MG63 (cell line): ENCODE results near the gene MYL3. TPM values are rescaled to one million over a fixed set of nuclear protein-coding genes. Genes with fewer than 3 reads are reported as not detected.

ENCODE experiments used
- DNase-seq: peaks from one replicate; pipeline ENCODE4 v3.0.0-alpha.2; 2020
- H3K27me3 ChIP-seq: fragments of 250-450 bp; sonication (Bioruptor Pico); 2 replicates; pipeline ENCODE4 v1.5.1; 2020; ENCODE audit warnings: mild to moderate bottlenecking, moderate library complexity
- H3K36me3 ChIP-seq: fragments of 250-450 bp; sonication (Bioruptor Pico); 2 replicates; pipeline ENCODE4 v1.5.1; 2020; ENCODE audit warnings: mild to moderate bottlenecking, moderate library complexity
- H3K4me3 ChIP-seq: fragments of 250-450 bp; sonication (Bioruptor Pico); 2 replicates; pipeline ENCODE4 v1.5.1; 2020; ENCODE audit warnings: mild to moderate bottlenecking, moderate library complexity
- H3K9me3 ChIP-seq: fragments of 250-450 bp; sonication (Bioruptor Pico); 2 replicates; pipeline ENCODE4 v1.5.1; 2020; ENCODE audit warnings: mild to moderate bottlenecking, moderate library complexity
- total RNA-seq: library from RNA; depleted of rRNA; stranded (reverse); fragments of >200 nt; shearing (Covaris generic); gene quantifications from 2 replicates; pipeline ENCODE4 v1.2.3, GENCODE V29; 2014; ENCODE audit warnings: low replicate concordance

Gene MYL3
- total RNA-seq, 1 experiment from 2014 or later: not detected

GRCh38 chr3:46849686-46850467 is 13.4 kb downstream of the MYL3 start:
- H3K9me3 ChIP-seq: no peaks in the 10 kb centered on the region
- no peak for DNase-seq
- H3K36me3 ChIP-seq: no peaks in the 10 kb centered on the region
- no peaks in the 10 kb centered on the region for H3K27me3 ChIP-seq
- H3K4me3 ChIP-seq: no peak overlapping the region

DNA sequence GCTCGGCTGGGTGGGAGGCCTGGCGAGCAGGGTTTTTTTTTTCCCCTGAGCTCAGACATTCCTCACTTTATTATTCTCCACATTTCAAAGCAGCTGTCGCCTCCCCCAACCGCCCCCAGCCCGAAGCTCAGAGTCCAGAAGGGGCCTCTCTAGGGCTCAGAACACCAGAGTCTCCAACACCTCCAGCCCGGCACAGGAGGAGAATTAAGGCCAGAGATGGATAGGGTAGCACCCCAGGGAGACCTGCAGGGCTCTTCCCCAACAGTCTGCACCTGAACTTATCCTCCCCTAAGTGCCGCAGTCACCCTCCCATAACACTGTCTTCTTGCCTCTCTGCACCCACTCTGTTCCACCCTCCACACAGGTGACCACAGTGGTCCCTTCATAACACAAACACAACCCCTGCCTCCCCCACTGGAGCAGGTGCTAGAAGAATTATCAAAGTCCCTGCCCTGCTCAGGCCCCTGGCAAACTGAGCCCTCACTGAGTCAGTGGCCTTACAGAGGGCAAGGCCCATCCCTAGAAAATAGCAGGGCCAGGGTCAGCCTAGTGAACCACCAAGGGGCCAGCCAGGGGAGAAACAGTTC is 14.1 kb downstream of the MYL3 start:
- no peaks in the 10 kb centered on the region for H3K9me3 ChIP-seq
- H3K4me3 ChIP-seq: no peak overlapping the region
- no peaks in the 10 kb centered on the region for H3K36me3 ChIP-seq
- H3K27me3 ChIP-seq: no peaks in the 10 kb centered on the region
- DNase-seq: no peak

- Histone ChIP-seq H3K4me3 (no peak overlapping the region), H3K27me3 (no peaks in the 10 kb centered on the region), H3K9me3 (no peaks in the 10 kb centered on the region), H3K36me3 (no peaks in the 10 kb centered on the region)
- DNase-seq: peak; percentile 50
Observed at GRCh38 chr3:46848271-46849044, 14.8 kb downstream of the MYL3 start.

DNA sequence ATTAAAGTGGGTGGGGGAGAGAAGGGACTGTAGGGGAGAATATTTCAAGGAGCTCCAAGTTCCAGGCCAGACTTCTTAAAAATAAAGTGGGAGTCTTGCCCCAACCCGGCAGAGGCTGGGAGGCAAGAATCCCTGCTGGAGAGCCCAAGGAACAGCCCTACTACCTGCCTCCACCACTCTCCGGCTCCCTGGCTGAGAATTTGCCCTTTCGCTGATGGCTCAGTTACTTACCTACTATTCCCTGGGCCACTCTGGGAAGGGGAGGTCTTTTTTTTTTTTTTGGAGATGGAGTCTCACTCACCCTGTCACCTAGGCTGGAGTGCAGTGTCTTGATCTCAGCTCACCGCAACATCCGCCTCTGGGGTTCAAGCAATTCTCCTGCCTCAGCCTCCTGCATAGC is 15.5 kb downstream of the MYL3 start:
- DNase-seq: no peak
- Histone ChIP-seq H3K9me3 (no peaks in the 10 kb centered on the region), H3K36me3 (no peaks in the 10 kb centered on the region), H3K4me3 (no peak overlapping the region), H3K27me3 (no peaks in the 10 kb centered on the region)

GRCh38 chr3:46846624-46847542 is 16.4 kb downstream of the MYL3 start:
- no peak for DNase-seq

DNA sequence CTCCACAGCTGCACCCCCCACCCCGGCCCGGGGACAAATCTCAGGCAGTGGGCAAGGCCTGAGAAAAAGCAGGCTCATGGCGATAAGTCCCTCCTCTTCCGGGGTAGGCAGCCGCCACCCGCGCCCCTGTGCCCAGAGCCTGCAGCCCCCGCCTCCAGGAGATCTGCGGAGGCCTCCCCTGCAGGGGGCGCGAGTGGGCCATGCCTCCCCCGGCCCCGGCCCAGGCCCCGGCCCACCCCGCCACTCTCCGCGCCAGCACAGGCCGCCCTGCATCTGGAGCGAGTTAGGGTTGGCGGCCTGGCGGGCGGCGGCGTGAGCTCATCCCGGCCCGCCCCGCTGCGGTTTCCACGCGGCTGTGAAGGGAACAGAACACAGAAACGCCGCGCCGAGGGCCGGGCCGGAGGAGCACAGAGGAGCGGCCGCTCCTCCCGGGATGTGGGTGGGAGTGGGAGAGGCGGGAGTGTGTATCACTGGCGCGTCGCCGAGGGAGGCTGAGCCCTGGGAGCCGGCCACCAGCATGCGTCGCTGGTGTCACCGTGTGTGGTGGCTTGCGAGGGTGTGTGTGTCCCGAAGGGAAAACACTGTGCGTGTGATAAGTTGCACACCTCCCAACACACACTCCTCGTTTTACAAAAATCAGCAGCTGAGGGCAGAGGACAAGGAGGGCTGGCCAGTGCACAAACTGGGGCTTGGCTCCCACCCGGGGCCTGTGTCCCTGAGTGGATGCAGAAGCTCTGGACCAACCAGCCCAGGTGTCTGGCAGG is 17.2 kb downstream of the MYL3 start:
- peak; percentile 75 for DNase-seq
- H3K27me3 ChIP-seq: no peaks in the 10 kb centered on the region
- no peaks in the 10 kb centered on the region for H3K9me3 ChIP-seq
- H3K36me3 ChIP-seq: no peaks in the 10 kb centered on the region
- H3K4me3 ChIP-seq: peak overlapping the region; percentile 45

More at GRCh38 chr3:46846624-46847542, 16.4 kb downstream of the MYL3 start:
- Histone ChIP-seq H3K4me3 (no peak overlapping the region), H3K36me3 (no peaks in the 10 kb centered on the region), H3K27me3 (no peaks in the 10 kb centered on the region), H3K9me3 (no peaks in the 10 kb centered on the region)

- Histone ChIP-seq H3K4me3 (peak overlapping the region; percentile 45), H3K9me3 (no peaks in the 10 kb centered on the region), H3K36me3 (no peaks in the 10 kb centered on the region), H3K27me3 (no peaks in the 10 kb centered on the region)
- DNase-seq: peak; percentile 67
Observed at GRCh38 chr3:46845397-46845859, 17.8 kb downstream of the MYL3 start.

DNA sequence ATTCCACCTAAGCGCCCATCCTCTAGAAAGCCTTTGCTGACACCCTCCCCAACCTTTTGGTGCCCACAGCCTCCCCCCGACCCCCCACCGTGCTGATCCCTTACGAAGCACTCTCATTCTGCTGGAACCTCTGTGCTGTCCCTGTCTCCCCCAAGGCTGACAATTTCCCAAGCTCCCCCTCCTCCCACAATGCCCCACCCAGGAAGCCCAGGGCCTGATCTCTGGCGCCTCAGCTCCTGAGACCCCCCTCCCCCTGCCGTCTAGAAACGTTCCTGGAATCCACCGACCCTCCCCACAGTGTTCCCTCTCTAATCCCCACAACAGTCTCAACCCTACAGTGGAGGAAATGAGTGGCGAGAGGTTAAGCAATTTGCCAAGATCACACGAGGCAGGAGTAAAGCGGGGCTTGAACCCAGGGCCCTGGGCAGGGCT is 18.3 kb downstream of the MYL3 start:
- peak overlapping the region; percentile 45 for H3K4me3 ChIP-seq

DNA sequence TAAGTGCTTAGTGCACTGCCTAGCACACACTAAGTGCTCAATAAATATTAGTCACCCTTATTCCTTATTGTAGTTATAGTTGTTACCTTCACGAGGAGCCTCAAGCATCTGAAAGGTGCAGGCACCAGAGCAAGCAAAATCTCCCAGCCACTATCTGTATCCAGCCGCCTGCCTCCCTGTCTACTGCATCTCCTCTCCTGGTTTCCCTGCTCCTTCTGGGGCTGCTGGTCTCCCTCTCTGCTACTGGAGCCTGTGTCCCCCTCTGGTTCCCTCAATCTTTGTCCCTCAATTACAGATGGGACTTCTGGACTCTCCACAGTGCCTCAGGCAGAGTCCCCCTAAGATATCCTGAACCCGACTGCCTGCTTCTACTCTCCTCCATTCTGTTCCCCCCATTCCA is 18.8 kb downstream of the MYL3 start:
- Histone ChIP-seq H3K9me3 (no peaks in the 10 kb centered on the region), H3K36me3 (no peaks in the 10 kb centered on the region), H3K4me3 (no peak overlapping the region), H3K27me3 (no peaks in the 10 kb centered on the region)
- DNase-seq: no peak

More for the DNA sequence above, 18.3 kb downstream of the MYL3 start:
- no peak for DNase-seq
- Histone ChIP-seq H3K9me3 (no peaks in the 10 kb centered on the region), H3K36me3 (no peaks in the 10 kb centered on the region), H3K27me3 (no peaks in the 10 kb centered on the region)

- H3K4me3 ChIP-seq: no peak overlapping the region
- no peaks in the 10 kb centered on the region for H3K9me3 ChIP-seq
- DNase-seq: no peak
- no peaks in the 10 kb centered on the region for H3K27me3 ChIP-seq
- no peaks in the 10 kb centered on the region for H3K36me3 ChIP-seq
Observed at GRCh38 chr3:46843508-46843907, 19.7 kb downstream of the MYL3 start.

- no peak overlapping the region for H3K4me3 ChIP-seq
- DNase-seq: no peak
- H3K27me3 ChIP-seq: no peaks in the 10 kb centered on the region
- no peaks in the 10 kb centered on the region for H3K36me3 ChIP-seq
- H3K9me3 ChIP-seq: no peaks in the 10 kb centered on the region
Observed at GRCh38 chr3:46840491-46840890, 22.8 kb downstream of the MYL3 start.

- H3K9me3 ChIP-seq: no peaks in the 10 kb centered on the region
- no peak overlapping the region for H3K4me3 ChIP-seq
- H3K36me3 ChIP-seq: no peaks in the 10 kb centered on the region
- H3K27me3 ChIP-seq: no peaks in the 10 kb centered on the region
- DNase-seq: no peak
Observed at GRCh38 chr3:46838301-46838700, 24.9 kb downstream of the MYL3 start.

GRCh38 chr3:46835491-46835890 is 27.8 kb downstream of the MYL3 start:
- Histone ChIP-seq H3K9me3 (no peaks in the 10 kb centered on the region), H3K27me3 (no peaks in the 10 kb centered on the region), H3K36me3 (no peaks in the 10 kb centered on the region), H3K4me3 (no peak overlapping the region)
- DNase-seq: no peak

DNA sequence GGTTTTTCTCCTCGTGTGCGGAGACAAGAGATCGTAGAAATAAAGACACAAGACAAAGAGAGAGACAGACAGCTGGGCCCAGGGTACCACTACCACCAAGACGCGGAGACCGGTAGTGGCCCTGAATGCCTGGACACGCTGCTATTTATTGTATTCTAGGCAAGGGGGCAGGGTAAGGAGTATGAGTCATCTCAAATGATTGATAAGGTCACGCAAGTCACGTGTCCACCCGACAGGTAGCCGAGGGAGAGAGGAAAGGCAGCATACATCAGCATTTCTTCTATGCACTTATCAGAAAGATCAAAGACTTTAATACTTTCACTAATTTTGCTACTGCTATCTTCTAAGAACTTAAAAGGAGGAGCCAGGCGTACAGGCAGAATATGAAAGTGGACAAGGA is 28.2 kb downstream of the MYL3 start:
- no peaks in the 10 kb centered on the region for H3K9me3 ChIP-seq
- H3K4me3 ChIP-seq: no peak overlapping the region
- H3K27me3 ChIP-seq: no peaks in the 10 kb centered on the region
- no peaks in the 10 kb centered on the region for H3K36me3 ChIP-seq
- DNase-seq: no peak

- no peaks in the 10 kb centered on the region for H3K27me3 ChIP-seq
- H3K36me3 ChIP-seq: no peaks in the 10 kb centered on the region
- no peak for DNase-seq
- no peak overlapping the region for H3K4me3 ChIP-seq
- H3K9me3 ChIP-seq: no peaks in the 10 kb centered on the region
Observed at GRCh38 chr3:46833346-46834300, 29.6 kb downstream of the MYL3 start.
